Neural cell (in vitro differentiated cells): ENCODE results near the gene FPGS. TPM values are rescaled to one million over a fixed set of nuclear protein-coding genes. Genes with fewer than 3 reads are reported as not detected.
"Not testable (repeated sequence)": the region's sequence is repeated elsewhere in the genome, so short reads cannot be mapped to it uniquely, and the experiment has no call there.

Experiments used
- H2AFZ ChIP-seq: fragments of 200-600, 300-800 bp; sonication (generic), shearing (Covaris generic); 2 replicates; pipeline ENCODE4 v1.6.0; 2014; ENCODE audit warnings: low read depth, mild to moderate bottlenecking, antibody characterized with exemption, low read length, moderate library complexity
- H3F3A ChIP-seq: fragments of 200-600 bp; shearing (Covaris generic); 2 replicates; pipeline ENCODE4 v1.6.1; 2016; ENCODE audit warnings: mild to moderate bottlenecking, moderate library complexity, mixed read lengths, antibody characterized with exemption, low read length; ENCODE audit not compliant: insufficient read depth, poor library complexity, severe bottlenecking
- H3K27ac ChIP-seq: fragments of 200-600, 300-800 bp; sonication (generic), shearing (Covaris generic); 2 replicates; pipeline ENCODE4 v1.5.1; 2014; ENCODE audit warnings: mild to moderate bottlenecking, low read length, moderate library complexity
- H3K27me3 ChIP-seq: fragments of 300-800, 200-600 bp; sonication (generic), shearing (Covaris generic); 2 replicates; pipeline ENCODE4 v1.6.0; 2014; ENCODE audit warnings: mild to moderate bottlenecking, low read depth, low read length, moderate library complexity; ENCODE audit not compliant: insufficient read depth
- H3K36me3 ChIP-seq: fragments of 300-800, 200-600 bp; sonication (generic), shearing (Covaris generic); 2 replicates; pipeline ENCODE4 v1.5.1; 2014; ENCODE audit warnings: mild to moderate bottlenecking, antibody characterized with exemption, low read length, moderate library complexity; ENCODE audit not compliant: insufficient read depth
- H3K4me2 ChIP-seq: fragments of 300-800, 200-600 bp; sonication (generic), shearing (Covaris generic); 2 replicates; pipeline ENCODE4 v1.6.0; 2014; ENCODE audit warnings: mild to moderate bottlenecking, low read length
- H3K4me3 ChIP-seq: fragments of 300-800, 200-600 bp; sonication (generic), shearing (Covaris generic); 2 replicates; pipeline ENCODE4 v1.5.1; 2014; ENCODE audit warnings: mild to moderate bottlenecking, low read length, moderate library complexity
- H3K79me2 ChIP-seq: fragments of 200-600 bp; shearing (Covaris generic); replicated peaks from 2 replicates; pipeline ENCODE4 v1.6.0; 2014; ENCODE audit warnings: mild to moderate bottlenecking, low read length, moderate library complexity; ENCODE audit not compliant: insufficient read depth
- H3K9ac ChIP-seq: fragments of 300-800, 200-600 bp; sonication (generic), shearing (Covaris generic); 2 replicates; pipeline ENCODE4 v1.6.1; 2016; ENCODE audit warnings: mild to moderate bottlenecking, low read length, mixed read lengths
- H3K9me2 ChIP-seq: fragments of 200-600 bp; shearing (Covaris generic); 2 replicates; pipeline ENCODE4 v1.6.1; 2016; ENCODE audit warnings: mild to moderate bottlenecking, low read length, mixed read lengths; ENCODE audit not compliant: insufficient read depth
- H3K9me3 ChIP-seq: fragments of 200-600, 300-800 bp; sonication (generic), shearing (Covaris generic); 2 replicates; pipeline ENCODE4 v1.6.1; 2016; ENCODE audit warnings: mild to moderate bottlenecking, mixed run types, low read length, moderate library complexity, mixed read lengths
- H4K20me1 ChIP-seq: fragments of 200-600 bp; shearing (Covaris generic); 2 replicates; pipeline ENCODE4 v1.6.1; 2016; ENCODE audit warnings: mild to moderate bottlenecking, mixed run types; ENCODE audit not compliant: insufficient read depth
- CTCF ChIP-seq: fragments of 450-650 bp; IDR thresholded peaks from 2 replicates; pipeline ENCODE4 v1.5.1; 2014; ENCODE audit warnings: antibody characterized with exemption, mild to moderate bottlenecking, moderate library complexity; ENCODE audit not compliant: poor library complexity, severe bottlenecking
- EP300 ChIP-seq: fragments of 450-650 bp; conservative IDR thresholded peaks from 2 replicates; pipeline ENCODE4 v1.6.1; 2014; ENCODE audit warnings: antibody characterized with exemption, mild to moderate bottlenecking, moderate library complexity; ENCODE audit not compliant: poor library complexity, severe bottlenecking
- EZH2 ChIP-seq: fragments of 200-600, 300-800 bp; shearing (Covaris generic), sonication (generic); IDR thresholded peaks from 2 replicates; pipeline ENCODE4 v1.6.1; 2014; ENCODE audit warnings: antibody characterized with exemption, low read length, borderline replicate concordance, mild to moderate bottlenecking; ENCODE audit not compliant: insufficient read depth, poor library complexity, severe bottlenecking
- MXI1 ChIP-seq: fragments of 450-650 bp; conservative IDR thresholded peaks from 2 replicates; pipeline ENCODE4 v1.6.1; 2014; ENCODE audit warnings: antibody characterized with exemption, mild to moderate bottlenecking; ENCODE audit not compliant: poor library complexity, severe bottlenecking
- POLR2AphosphoS5 ChIP-seq: IDR thresholded peaks from 2 replicates; pipeline ENCODE4 v1.6.1; 2012
- RAD21 ChIP-seq: fragments of 450-650 bp; conservative IDR thresholded peaks from 2 replicates; pipeline ENCODE4 v1.6.1; 2014; ENCODE audit warnings: antibody characterized with exemption, mild to moderate bottlenecking, moderate library complexity
- REST ChIP-seq: IDR thresholded peaks from 2 replicates; pipeline ENCODE4 v1.6.1; 2012; ENCODE audit warnings: borderline replicate concordance
- SMC3 ChIP-seq: fragments of 450-650 bp; conservative IDR thresholded peaks from 2 replicates; pipeline ENCODE4 v1.6.1; 2014; ENCODE audit warnings: antibody characterized with exemption, mild to moderate bottlenecking, moderate library complexity; ENCODE audit not compliant: poor library complexity
- TAF1 ChIP-seq: IDR thresholded peaks from 2 replicates; pipeline ENCODE4 v1.6.1; 2012; ENCODE audit warnings: low read depth
- polyA plus RNA-seq: library from polyadenylated mRNA; depleted of rRNA; stranded (reverse); fragments of >200 nt; gene quantifications from 2 replicates; pipeline ENCODE4 v1.2.3, GENCODE V29; 2014

Gene FPGS
- polyA plus RNA-seq, 1 donor from 2014 or later, result 38.4 TPM

- Histone ChIP-seq H3K4me3 (no peak overlapping the region), H3K9me2 (no peaks in the 10 kb centered on the region), H3K27ac (no peak overlapping the region), H3K4me2 (no peak overlapping the region), H3F3A (no peaks in the 10 kb centered on the region), H2AFZ (no peak overlapping the region), H4K20me1 (no peaks in the 10 kb centered on the region), H3K79me2 (no peaks in the 10 kb centered on the region), H3K9ac (no peak overlapping the region), H3K36me3 (no peaks in the 10 kb centered on the region), H3K9me3 (no peaks in the 10 kb centered on the region), H3K27me3 (no peaks in the 10 kb centered on the region)
- no peak for TF ChIP-seq SMC3
- TF ChIP-seq EP300, result no peak
- no peak for TF ChIP-seq REST
- no peak for TF ChIP-seq MXI1
- no peak for TF ChIP-seq TAF1
- TF ChIP-seq CTCF, result no peak
- no peak for TF ChIP-seq RAD21
- TF ChIP-seq EZH2, result no peak
- TF ChIP-seq POLR2AphosphoS5, result no peak
These were observed 22.4 kb upstream of the FPGS start for GRCh38 chr9:127780126-127780885.

GRCh38 chr9:127780909-127781308 lies 21.8 kb upstream of the FPGS start:
- not testable (repeated sequence) for H3K27me3 ChIP-seq, H3K27ac ChIP-seq, H3K9ac ChIP-seq, H4K20me1 ChIP-seq, H3K4me2 ChIP-seq, H3F3A ChIP-seq, H3K4me3 ChIP-seq, H3K9me2 ChIP-seq, H3K9me3 ChIP-seq, H2AFZ ChIP-seq, H3K79me2 ChIP-seq, H3K36me3 ChIP-seq
